CD4-positive, alpha-beta T cell treated with Interleukin-2 at 100 ng/mL for 4 hours (primary cell): ENCODE measurements around the gene ZNF148.
A peak's percentile ranks its signal among the peaks of the same experiment; 100 is the strongest.

Experiments used
- DNase-seq: peaks from one replicate; pipeline ENCODE4 v3.0.0-alpha.2; 2020; ENCODE audit warnings: low spot score

The ZNF148 gene

DNA sequence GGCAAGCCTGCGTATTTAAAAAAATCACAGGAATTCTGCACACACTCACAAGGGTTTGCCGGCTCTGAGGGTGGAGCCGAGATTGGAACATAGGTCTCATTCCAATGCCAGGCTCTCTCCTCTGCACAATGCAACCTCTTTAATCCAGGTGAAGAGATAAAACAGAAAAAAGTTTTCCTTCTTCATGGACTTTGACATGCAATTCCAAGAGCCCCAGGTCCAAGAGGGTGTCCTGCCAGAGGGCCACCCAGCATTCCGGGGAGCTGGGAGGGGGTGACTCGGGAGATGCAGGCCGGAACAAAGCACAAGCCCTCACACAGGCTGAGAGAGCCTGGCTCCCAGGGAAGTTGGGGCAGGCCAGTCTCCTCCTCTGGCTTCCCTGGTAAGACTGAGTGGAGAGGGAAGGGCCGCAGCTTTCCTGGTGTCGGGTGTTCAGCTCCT is 155.8 kb downstream of the ZNF148 start:
- no peak for DNase-seq

DNA sequence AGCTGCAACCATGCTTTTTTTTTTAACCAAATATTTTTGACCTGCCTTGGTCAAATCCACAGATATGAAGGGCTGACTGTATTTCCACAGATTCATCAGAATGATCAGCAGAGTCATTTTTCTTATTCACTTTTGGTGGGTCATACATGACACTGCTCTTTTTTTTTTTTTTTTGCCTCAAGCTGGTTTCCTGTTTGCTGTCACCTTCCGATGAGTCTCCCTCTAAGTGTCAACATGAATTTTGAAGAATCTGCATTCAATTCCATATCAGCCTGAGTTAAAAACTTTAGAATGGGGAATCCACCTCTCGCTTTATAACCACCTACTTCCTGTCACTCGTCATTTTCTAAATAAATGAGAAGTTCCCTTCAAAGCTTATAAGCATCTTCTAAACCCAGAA is 160.4 kb downstream of the ZNF148 start:
- DNase-seq, result peak; percentile 28

DNA sequence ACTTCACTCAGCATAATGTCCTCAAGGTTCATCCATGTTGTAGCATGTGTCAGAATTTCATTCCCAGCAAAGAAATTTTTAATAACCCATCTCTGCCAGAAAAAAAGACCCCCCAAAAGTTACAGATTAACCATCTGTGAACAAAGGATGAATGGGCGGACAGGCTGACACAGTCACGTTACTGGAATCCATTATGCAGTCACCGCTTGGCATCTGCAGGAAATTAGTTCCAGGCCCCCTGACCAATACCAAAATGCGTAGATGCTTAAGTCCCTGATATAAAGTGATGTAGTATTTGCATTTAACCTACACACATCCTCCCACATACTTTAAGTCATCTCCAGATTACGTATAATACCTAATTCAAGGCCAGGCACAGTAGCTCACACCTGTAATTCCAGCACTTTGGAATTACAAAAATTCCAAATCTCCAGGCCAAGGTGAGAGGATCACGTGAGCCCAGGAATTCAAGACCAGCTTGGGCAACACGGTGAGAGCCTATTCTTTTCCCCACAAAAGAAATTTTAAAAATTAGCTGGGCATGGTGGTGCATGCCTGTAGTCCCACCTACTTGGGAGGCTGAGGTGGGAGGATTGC is 161.1 kb downstream of the ZNF148 start:
- DNase-seq, result no peak

DNA sequence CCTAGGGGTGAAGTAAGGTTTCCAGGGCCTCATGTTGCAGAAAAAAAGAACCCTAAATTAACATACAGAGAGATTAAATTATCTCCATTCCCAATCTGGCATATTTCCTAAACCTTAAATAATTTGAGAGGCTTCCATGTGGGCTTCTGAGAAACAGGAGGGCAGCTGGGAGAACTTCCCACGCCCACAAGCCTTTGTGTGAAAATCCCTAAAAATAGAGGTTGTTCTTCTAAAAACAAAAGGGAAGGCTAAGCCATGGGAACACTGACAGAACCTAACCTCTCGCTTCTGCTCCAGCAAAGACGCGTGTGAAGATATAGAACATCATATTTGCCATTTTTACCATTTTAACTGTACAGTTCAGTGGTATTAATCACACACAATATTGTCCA is 161.8 kb downstream of the ZNF148 start:
- DNase-seq, result no peak

DNA sequence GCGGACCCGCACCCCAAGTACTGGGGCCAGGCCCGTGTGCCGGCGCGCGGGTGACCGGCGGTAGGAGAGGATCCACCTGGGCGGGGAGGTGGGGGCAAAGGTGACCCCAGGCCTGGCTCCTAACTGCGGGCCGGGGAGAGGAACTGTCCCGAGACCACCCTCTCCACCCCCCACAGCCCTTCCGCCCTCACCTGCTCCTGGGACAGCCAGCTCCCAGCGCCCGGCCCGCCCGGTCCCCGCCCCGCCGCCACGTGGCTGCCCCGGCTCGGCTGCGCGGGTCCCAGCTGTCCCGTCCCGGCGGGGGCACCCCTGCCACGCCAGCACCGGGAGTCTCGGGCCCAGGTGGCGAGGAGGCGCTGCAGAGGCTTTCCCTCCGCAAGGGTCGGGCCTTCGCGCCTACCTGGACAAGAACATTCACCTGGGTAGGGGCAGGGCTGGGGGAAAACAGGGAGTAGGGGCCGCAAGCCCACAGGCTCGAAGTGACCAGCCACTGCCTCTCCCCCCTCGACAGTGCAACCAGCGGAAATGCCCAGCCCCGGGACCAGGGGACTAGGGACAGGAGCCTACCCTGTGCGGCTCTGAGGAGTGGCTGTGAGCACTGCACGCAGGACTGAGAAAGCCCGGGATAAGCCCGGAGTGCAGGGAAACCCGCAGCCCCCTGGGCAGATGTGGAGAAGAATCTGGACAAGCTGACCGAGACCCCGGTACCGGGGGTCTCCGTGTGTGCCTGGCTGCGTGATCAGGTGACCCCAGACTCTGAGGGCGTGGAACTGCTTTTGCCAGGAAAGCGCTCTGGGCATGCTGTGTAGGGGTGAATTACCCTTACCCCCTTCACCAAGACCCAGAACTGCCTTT is 162.4 kb downstream of the ZNF148 start, which contains the start of gene SLC12A8:
SLC12A8 (minus strand) TSS at position 240 of the 855 bp plus-strand sequence. CDS start 1,399 bp downstream, outside the sequence.
- DNase-seq, result no peak

DNA sequence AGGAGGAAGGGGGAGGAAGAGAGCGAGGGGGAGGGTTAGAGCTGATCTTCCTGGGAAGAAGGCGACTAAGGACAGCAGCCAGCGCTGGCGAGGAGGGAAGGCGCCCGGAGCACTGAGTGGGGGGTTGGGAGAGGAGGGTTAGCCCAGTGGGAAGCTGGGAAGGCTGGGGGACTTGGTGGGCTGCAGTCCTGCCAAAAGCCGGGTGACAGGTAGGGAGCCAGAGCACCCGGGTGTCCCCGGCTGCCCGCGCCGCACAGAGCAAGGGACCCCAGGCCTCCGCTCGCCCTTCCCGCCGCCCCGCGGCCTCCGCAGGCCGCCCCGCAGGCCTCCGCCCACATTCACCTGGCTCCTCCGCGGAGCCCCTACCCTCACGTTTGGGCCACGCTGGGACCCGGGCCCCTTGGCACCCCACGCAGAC is 163.0 kb downstream of the ZNF148 start:
- no peak for DNase-seq

DNA sequence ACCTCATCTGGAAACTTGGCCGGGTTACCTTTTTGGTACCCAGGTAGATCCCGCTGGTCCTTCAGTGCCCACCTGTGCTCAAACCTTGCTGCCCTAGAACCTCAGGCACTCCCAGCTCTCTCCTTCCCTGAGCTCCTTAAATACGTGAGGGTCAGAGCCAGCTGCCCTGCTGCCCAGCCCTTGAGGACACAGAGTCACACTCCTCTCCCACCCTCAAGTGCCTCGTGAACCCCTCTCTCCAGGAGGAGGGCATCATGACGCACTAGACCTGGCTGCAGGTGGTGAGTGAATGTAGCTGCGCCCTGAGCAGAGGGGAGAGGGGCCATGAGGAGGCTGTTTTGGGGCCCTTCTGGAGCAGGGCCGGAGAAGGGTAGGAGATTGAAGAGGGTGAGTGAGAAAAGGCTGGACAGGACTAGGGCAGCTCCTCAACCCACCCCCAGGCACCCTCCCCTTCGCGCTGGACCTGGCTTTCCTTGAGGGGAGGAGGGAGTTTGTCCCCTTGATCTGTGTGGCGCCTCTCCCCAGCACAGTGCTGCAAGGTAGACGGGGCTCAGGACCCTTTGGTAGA is 163.5 kb downstream of the ZNF148 start:
- no peak for DNase-seq

DNA sequence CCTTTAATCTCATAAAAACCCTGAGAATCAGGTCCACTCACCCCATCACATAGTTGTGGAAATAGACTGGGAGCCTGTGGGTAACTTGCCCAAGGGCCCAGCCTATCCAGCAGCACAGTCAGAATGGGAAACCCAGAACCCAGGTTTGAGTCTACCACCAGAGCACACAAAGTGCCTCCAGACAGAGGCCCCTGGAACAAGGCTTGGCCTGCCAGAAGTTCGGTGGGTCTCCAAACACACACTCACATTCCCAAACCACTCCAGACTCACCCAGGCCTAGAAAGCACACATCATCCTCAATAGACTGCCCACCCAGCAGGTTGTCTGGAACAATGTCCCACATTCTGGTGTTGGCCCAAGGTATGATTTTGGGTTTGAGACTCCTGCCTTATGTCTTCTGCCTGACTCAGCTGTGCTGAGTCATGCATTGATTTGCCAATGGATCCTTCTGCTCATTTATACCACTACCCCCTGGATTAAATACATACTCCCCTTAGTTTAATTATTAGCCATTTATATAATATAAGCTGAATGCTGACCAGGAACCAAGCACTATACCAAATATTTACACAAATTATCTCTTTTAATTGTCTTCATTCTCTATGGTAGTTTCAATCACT is 167.1 kb downstream of the ZNF148 start:
- DNase-seq, result no peak

DNA sequence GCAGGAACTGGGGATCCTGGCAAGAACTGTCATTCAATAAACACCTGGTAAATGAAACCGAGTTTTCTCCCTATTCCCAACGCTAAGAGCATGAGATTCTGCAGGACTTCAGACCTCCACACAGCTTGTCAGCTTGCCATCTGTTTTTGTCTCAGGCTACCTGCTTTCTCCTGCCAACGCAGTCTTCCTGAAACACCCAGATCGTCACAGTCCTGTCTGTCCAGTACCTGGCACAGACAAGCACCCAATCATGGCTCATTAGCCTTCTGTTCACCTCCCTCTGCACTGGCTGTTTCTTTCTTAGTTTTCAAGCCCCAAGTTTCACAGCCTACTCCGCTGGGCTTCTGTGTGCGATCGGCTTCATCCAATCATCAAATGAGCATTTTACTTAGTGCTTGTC is 167.6 kb downstream of the ZNF148 start:
- DNase-seq, result no peak

DNA sequence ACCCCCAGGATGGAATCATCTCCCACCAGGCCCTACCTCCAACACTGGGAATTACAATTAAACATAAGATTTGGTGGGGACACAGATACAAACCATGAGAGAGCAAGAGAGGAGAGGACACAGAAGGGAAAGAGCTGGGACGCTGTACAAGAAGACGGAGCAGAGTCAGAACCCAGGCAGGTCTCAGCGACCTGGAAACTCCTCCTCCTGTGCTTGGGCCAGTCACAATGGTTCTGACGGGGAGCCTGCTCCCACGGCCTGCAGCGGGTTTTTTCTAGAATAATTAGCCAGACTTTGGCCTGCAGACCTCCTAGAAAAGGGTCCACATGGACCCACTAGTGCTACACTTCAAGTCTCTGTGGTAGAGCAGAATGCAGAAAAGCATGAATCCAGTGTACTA is 168.2 kb downstream of the ZNF148 start:
- DNase-seq, result no peak

DNA sequence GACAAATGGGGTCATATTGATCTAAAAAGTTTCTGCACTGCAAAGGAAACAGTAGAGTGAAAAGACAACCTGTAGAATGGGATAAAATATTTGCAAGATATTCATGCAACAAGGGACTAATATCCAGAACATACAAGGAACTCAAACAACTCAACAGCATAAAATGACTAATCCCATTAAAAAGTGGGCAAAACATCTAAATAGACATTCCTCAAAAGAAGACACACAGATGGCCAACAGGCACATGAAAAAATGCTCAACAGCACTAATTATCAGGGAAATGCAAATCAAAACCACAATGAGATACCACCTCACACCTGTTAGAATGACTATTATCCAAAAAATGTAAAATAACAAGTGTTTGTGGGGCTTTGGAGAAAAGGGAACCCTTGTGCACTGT is 171.4 kb downstream of the ZNF148 start:
- no peak for DNase-seq

DNA sequence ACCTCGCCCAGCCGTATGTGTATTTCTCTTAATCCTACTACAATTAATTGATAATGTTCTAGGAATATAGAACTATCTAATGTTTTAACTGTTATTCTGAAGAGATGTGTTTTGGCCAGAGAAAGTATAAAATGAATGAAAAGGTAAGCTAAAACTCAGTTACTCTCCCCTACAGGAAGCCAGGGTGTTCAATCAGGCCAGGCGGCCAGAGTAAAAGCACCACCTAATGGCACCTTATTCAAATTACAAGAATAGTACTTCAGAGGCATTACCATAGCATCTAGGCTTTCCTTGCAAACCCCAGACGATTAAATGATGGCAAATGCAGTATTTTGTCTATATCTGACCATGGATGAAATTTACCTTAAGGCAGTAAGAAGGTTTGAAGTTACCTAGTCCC is 172.9 kb downstream of the ZNF148 start:
- DNase-seq, result no peak

DNA sequence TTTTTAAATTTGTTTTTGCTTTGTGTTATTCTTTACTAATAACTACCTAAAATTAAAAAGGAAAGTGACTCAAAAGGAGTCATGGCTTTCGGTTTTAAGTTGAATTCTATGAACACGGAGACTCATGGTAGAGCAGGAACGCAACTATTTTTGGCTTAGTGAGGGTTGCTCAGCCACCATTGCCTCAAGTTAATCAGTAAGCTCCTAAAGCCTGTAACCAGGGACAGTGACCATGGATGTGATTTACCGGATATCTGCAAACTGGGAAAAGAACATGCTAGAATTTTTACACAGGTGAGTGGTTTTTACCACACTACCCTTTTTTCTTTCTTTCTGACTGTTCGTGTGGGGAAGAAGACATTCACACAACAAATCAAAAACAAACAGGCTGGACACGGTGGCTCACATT is 174.4 kb downstream of the ZNF148 start:
- no peak for DNase-seq

DNA sequence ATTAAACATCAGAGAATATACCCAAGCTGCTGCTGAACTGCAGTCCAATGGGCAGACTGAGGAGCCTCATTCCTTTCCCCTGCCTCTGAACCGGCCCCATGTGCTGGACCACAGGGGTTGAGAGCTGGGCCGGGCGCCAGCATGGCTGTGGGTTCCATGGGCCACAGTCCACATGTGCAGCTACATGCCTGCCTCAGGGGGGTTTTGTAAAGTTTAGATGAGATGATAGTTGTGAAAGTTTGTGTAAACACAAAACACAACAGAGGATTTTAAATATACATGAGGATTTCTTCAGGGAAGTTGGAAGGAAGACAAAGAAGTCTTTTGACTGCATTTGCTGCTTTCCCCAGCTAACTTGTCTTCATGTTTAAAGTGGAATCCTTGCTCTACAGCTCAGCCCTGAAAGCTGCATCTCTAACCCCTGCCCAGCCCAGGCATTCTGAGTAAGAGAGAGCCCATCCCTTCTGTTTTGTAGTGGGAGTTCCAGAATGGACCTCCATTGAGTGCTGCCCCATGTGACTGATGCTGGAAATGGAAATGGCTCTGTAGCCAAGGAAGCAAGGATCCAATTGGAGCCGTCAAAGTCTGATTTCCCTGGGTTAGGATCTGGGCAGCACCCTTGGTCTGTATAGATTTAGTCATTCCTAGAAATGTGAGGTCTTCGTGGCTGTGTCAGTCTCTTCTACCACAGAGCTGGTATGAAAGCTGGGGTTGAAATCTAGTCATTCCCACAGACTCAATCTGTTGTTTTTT is 180.1 kb downstream of the ZNF148 start:
- no peak for DNase-seq

DNA sequence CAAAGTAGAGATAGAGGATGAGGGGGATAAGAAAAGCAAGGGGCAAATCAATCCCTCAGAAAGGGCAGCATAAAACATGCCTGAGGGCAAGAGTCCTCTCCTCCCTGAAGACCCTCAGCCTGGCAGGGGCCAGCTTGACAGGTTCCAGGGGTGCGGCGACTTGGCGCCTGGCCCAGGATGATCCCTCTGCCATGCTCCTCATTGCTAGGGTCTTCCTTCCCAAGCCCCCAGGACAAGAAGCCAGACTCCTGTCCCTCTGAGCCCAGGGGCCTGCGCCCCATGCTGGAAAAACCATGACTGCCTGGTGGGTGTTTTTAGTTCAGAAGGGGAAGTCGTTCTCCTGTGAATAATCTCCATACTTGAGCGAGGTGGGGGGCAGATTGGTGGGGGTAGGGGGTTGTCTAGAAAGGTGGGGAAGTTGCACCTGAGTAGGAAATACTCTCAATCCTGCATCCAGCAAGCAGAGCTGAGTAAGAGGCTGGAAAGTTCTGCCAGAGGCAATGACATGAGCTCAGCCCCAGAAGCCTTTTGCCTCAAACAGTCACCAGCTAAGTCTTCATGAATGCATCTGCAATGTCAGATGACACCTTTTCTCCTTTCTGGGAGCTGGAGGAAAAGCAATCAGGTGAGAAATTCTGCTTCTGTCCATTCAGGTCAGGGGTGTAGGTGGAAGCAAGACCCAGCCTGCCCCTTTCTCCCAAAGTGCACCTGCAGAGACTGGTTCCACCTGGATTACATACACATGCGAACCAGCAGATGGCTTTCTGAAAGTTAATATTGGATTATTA is 180.9 kb downstream of the ZNF148 start:
- DNase-seq, result no peak

DNA sequence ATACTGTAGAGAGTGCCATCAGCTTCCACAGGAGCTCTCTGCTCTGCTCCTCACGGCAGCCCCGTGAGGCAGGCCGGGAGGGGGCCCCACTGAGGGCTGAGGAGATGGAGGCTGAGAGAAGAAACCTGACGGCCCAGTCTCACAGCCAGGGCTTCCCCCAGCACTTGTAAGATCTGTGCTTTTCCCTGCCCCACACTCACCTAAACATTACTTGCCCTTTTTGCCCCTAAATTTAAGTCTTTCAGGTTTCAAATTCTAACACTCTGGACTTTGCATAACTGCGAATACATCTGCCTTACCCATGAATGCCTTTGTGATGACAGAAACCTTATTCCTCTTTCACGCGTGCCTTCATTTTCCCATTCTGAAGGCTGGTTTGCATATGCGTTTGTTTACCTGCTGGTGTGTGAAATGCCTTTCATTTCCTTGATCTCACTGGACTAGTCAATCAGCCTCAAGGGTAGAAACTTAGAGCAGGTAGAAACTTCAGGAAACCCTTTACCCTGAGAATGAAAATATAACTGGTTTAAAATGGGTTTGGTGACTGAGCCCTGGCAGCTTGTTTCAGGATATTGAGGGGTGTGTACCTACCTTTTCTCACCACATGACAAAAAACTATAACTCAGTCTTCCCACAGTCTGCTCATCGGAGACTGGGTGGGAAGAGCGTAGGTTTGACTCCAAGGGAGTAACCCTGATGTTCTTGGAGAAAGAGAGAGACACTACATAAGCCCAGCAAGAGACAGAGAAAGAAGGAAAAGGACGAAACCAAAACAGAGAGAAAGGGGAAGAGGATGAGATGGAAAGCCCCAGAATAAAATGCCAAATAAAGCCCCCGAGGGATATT is 182.7 kb downstream of the ZNF148 start:
- no peak for DNase-seq

DNA sequence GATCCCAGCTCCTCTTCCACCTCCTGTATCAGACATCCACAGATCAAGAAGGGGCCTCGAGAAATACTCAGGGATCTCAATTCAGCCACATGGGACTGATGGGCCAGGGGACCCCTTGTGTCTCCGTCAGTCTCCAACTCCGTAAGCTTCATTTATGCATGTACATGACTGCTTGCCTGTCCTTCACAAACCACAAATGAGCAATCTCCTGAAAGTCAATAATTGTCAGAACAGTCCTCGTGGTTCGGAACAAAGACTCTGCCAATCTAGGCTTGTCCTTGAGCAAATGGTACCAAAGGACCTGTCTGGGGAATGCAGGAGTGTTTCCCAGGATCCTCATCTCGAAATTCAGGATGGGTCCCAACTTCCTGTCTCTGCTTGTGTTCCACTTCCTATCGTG is 183.4 kb downstream of the ZNF148 start:
- DNase-seq, result no peak

DNA sequence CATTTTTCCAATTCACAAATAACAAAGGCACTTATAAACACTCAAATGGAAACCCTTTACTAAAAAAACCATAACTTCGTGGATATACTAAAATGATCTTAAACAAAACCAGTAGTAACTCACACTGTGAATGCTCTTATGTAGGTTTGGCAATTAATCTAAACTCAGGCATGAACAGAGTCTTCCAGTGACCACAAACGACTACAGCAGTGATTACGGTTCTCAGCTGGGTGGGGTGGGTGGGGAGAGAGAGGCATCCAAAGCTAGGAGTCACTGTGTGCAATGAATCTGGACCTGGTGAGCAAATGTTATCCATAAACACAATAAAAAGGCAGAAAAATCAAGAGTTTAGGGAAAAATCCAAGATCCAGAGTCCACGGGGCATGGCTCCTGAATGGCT is 183.9 kb downstream of the ZNF148 start:
- no peak for DNase-seq

DNA sequence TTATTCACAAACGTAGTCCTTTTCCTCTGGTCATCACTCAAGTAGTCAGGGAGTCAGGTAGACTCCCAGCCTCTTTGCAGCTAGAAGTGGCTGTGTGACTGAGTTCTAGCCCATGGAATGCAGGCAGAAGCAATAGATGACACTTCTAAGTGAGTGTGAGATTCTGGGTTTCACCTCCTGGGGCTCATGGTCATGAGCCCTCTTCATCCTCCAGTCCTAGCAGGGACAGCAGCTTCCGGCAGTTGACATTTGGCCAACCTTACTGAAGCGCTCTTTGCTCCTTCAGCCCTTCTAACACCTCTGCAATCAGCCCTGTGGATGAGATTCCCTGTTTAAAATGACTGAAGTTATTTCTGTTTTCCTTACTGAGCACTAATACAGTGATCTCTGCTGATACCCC is 184.3 kb downstream of the ZNF148 start:
- no peak for DNase-seq
